ENCODE data around the gene TMEM213.
"Not testable (repeated sequence)": the region's sequence is repeated elsewhere in the genome, so short reads cannot be mapped to it uniquely, and the experiment has no call there.

TMEM213 gene

GRCh38 chr7:138798836-138799235, 1.0 kb downstream of the TMEM213 start:
- DNase-seq, result no peak

- no peak for DNase-seq
These were observed 1.7 kb downstream of the TMEM213 start for GRCh38 chr7:138799336-138800000.

- DNase-seq, result no peak
These were observed 3.5 kb downstream of the TMEM213 start for GRCh38 chr7:138801256-138801655.

GRCh38 chr7:138802706-138803105, 4.9 kb downstream of the TMEM213 start:
- DNase-seq, result no peak

- DNase-seq, result no peak
These were observed 6.8 kb downstream of the TMEM213 start for GRCh38 chr7:138804618-138805017.

GRCh38 chr7:138809346-138809745, 11.6 kb downstream of the TMEM213 start:
- DNase-seq, result no peak

- not testable (repeated sequence) for DNase-seq
These were observed 13.5 kb downstream of the TMEM213 start for GRCh38 chr7:138811327-138811726.

GRCh38 chr7:138813945-138814344, 16.2 kb downstream of the TMEM213 start:
- DNase-seq, result no peak

GRCh38 chr7:138814816-138815332, 17.1 kb downstream of the TMEM213 start:
- no peak for DNase-seq

- DNase-seq, result no peak
These were observed 18.9 kb downstream of the TMEM213 start for GRCh38 chr7:138816650-138817049.

- DNase-seq, result no peak
These were observed 21.8 kb downstream of the TMEM213 start for GRCh38 chr7:138819625-138820024.

GRCh38 chr7:138821912-138822311, 24.1 kb downstream of the TMEM213 start:
- no peak for DNase-seq

GRCh38 chr7:138822867-138823535, 25.2 kb downstream of the TMEM213 start:
- no peak for DNase-seq

GRCh38 chr7:138825049-138825721, 27.4 kb downstream of the TMEM213 start:
- DNase-seq, result no peak

- no peak for DNase-seq
These were observed 30.5 kb downstream of the TMEM213 start for GRCh38 chr7:138828302-138828701.

- no peak for DNase-seq
These were observed 31.5 kb downstream of the TMEM213 start for GRCh38 chr7:138829335-138829734.

GRCh38 chr7:138832966-138833365, 35.2 kb downstream of the TMEM213 start:
- DNase-seq, result no peak

GRCh38 chr7:138833596-138833995, 35.8 kb downstream of the TMEM213 start:
- DNase-seq, result no peak

- no peak for DNase-seq
These were observed 36.8 kb downstream of the TMEM213 start for GRCh38 chr7:138834583-138834982.

GRCh38 chr7:138835087-138835486, 37.3 kb downstream of the TMEM213 start:
- DNase-seq, result no peak

GRCh38 chr7:138837627-138838026, 39.8 kb downstream of the TMEM213 start:
- no peak for DNase-seq

- DNase-seq, result no peak
These were observed 40.4 kb downstream of the TMEM213 start for GRCh38 chr7:138838166-138838565.

GRCh38 chr7:138842111-138842510, 44.3 kb downstream of the TMEM213 start:
- no peak for DNase-seq

Data from NCI-H524 treated with DMSO at 0.1 percent for 48 hours (cell line).